Esophagus squamous epithelium (tissue), 5 donors: ENCODE data around the gene CLTRN. TPM values are rescaled to one million over a fixed set of nuclear protein-coding genes. Genes with fewer than 3 reads are reported as not detected.

ENCODE experiments used
- DNase-seq: peaks from one replicate; lab custom pipeline; 2025; lab: John Stamatoyannopoulos, UW
- H3K27ac ChIP-seq, 4 donors: fragments of 200-600 bp; sonication (generic); one replicate each; pipeline ENCODE4 v1.5.1; 2016 to 2019; ENCODE audit warnings: mild to moderate bottlenecking in 1 of 4
- H3K27me3 ChIP-seq, 4 donors: fragments of 200-600 bp; sonication (generic); 1 replicate in 3 of 4; 2 replicates in 1 of 4; pipeline versions ENCODE4 v1.5.1 to v1.6.0; 2017 to 2021; ENCODE audit warnings: antibody characterized with exemption in 1 of 4
- H3K36me3 ChIP-seq, 3 donors: fragments of 200-600 bp; sonication (generic); one replicate each; pipeline ENCODE4 v1.5.1; 2016 to 2019
- H3K4me1 ChIP-seq, 3 donors: fragments of 200-600 bp; sonication (generic); one replicate each; pipeline ENCODE4 v1.5.1; 2017 to 2019
- H3K4me3 ChIP-seq, 4 donors: fragments of 200-600 bp; sonication (generic); 1 replicate in 3 of 4; 2 replicates in 1 of 4; pipeline ENCODE4 v1.5.1; 2016 to 2019; ENCODE audit warnings: mild to moderate bottlenecking in 2 of 4, moderate library complexity in 1 of 4
- H3K9me3 ChIP-seq, 3 donors: fragments of 200-600 bp; sonication (generic); one replicate each; pipeline ENCODE4 v1.5.1; 2016 to 2019
- POLR2A ChIP-seq, 4 donors: fragments of 450-650 bp; IDR thresholded peaks; one replicate each; pipeline ENCODE4 v1.6.1; 2017; ENCODE audit warnings: antibody characterized with exemption in 4 of 4, mild to moderate bottlenecking in 4 of 4, moderate library complexity in 3 of 4
- WGBS, 2 donors: methylation state at CpG; one replicate each; pipeline ENCODE4 v1.1.5; 2018; 5-methylcytosine and 5-hydroxymethylcytosine counted together
- intact Hi-C: fragments of 100-400 bp; cut with DNase I; formaldehyde crosslinking; loops from one replicate; pipeline ENCODE4 v1.15.0; 2022
- total RNA-seq, 4 donors: library from RNA; depleted of rRNA; stranded (reverse); fragments of >200 nt; gene quantifications; one replicate each; pipeline ENCODE4 v1.1.0, GENCODE V29; 2016
- TF ChIP-seq, protein P1 (sequence below), 6 experiments: fragments of 450-650 bp in 4 of 6; fragments of 200-600 bp in 2 of 6; sonication (generic) in 2 of 6; IDR thresholded peaks; one replicate each; pipeline ENCODE4 v1.5.1; 2016 to 2019; ENCODE audit warnings: antibody characterized with exemption in 6 of 6, mild to moderate bottlenecking in 4 of 6, moderate library complexity in 4 of 6
- donor health status: DM: yes; HTN: yes; CAD: no.

CLTRN gene
- total RNA-seq, 4 donors from 2014 or later = 0.19 to 0.83 (median 0.22) TPM; not detected in 1

DNA sequence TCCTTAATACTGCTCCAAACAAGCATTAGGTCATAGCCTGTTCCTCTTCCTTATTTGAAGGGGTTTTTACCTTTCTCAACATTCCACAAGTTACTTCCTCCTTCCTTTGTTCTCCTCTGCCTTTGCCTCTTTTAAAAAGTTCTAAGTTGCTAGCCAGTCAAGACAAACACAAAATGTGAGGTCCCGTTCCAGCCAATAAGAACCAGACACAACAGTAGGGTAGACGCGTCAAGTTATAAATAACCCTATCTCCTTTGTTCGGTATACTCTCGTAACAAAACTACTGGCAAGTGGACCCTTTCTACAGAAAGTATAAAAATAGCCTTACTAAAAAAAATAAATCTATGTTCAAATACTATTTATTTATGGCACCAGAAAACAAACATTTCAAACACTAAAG is 57.5 kb downstream of the CLTRN start:
- Histone ChIP-seq H3K27ac (peak overlapping the region in 1 of 4 donors; percentile 55), H3K4me1 (peaks cover 0 to 5% (median 0%) of the 10 kb centered on the region in 3 donors), H3K4me3 (no peak overlapping the region), H3K27me3 (no peaks in the 10 kb centered on the region), H3K36me3 (no peaks in the 10 kb centered on the region), H3K9me3 (no peaks in the 10 kb centered on the region)
- no peak for TF ChIP-seq POLR2A (IDR thresholded peaks at IDR 0.05)
- TF ChIP-seq, protein P1, sequence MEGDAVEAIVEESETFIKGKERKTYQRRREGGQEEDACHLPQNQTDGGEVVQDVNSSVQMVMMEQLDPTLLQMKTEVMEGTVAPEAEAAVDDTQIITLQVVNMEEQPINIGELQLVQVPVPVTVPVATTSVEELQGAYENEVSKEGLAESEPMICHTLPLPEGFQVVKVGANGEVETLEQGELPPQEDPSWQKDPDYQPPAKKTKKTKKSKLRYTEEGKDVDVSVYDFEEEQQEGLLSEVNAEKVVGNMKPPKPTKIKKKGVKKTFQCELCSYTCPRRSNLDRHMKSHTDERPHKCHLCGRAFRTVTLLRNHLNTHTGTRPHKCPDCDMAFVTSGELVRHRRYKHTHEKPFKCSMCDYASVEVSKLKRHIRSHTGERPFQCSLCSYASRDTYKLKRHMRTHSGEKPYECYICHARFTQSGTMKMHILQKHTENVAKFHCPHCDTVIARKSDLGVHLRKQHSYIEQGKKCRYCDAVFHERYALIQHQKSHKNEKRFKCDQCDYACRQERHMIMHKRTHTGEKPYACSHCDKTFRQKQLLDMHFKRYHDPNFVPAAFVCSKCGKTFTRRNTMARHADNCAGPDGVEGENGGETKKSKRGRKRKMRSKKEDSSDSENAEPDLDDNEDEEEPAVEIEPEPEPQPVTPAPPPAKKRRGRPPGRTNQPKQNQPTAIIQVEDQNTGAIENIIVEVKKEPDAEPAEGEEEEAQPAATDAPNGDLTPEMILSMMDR (IDR thresholded peaks at IDR 0.05) = no peak
- 32 to 51% methylated on average over 5 of the region's 5 CpGs for WGBS, 2 donors
- intact Hi-C loops = no loop called here
- no peak for DNase-seq

DNA sequence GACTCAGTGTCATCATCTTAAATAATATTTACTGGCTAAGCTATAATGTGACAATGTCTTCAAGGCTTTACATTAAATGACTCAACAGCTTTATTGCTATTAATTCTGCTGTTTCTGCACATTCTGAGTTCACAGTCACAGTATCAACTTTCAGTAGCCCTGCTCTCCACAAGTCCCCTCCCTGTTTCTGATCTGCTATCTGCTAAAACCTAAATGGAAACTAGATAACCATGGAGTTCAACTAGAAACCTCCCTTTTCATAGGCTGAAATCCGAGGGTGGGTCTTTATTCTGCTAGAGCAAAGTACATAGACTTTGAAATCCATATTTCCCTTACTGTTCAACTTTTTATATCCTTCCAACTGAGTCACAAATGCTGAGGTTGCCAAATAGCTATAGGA is 58.5 kb downstream of the CLTRN start:
- Histone ChIP-seq H3K4me1 (peaks cover 0 to 5% (median 0%) of the 10 kb centered on the region in 3 donors), H3K4me3 (no peak overlapping the region), H3K27ac (peak overlapping the region in 2 of 4 donors; percentile 34 to 55), H3K27me3 (no peaks in the 10 kb centered on the region), H3K9me3 (no peaks in the 10 kb centered on the region), H3K36me3 (no peaks in the 10 kb centered on the region)
- intact Hi-C loops = no loop called here
- 20 to 22% methylated on average over 1 of the region's 1 CpG for WGBS, 2 donors
- TF ChIP-seq, protein P1 (IDR thresholded peaks at IDR 0.05) = no peak
- no peak for TF ChIP-seq POLR2A (IDR thresholded peaks at IDR 0.05)
- no peak for DNase-seq

DNA sequence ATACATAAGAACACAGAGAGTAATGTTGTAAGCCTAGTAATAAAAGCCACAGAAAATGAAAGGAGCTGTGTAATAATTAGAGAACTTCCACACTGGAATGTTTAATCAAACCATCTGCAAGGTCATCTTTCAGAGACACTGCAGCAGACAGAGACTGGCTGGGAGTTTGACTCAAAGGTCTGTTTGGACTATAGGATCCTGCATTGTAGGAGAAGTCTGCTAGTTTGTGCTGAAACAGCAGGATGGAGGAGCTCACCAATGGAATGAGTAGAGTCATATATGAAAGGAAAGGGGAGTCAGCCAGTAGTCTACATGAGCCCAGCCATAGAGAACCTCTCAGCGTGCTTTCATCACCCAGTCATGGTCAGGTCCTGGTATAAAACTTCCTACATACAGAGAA is 59.4 kb downstream of the CLTRN start:
- TF ChIP-seq POLR2A (IDR thresholded peaks at IDR 0.05) = no peak
- TF ChIP-seq, protein P1 (IDR thresholded peaks at IDR 0.05) = no peak
- intact Hi-C loops = no loop called here
- Histone ChIP-seq H3K4me1 (peaks cover 0 to 5% (median 0%) of the 10 kb centered on the region in 3 donors), H3K27ac (peak overlapping the region in 1 of 4 donors; percentile 7), H3K36me3 (no peaks in the 10 kb centered on the region), H3K4me3 (no peak overlapping the region), H3K9me3 (no peaks in the 10 kb centered on the region), H3K27me3 (no peaks in the 10 kb centered on the region)
- DNase-seq = no peak
- WGBS, 2 donors = 53% methylated on average over 1 of the region's 1 CpG; no CpG with 5 or more reads in 1 of the 2 donors

DNA sequence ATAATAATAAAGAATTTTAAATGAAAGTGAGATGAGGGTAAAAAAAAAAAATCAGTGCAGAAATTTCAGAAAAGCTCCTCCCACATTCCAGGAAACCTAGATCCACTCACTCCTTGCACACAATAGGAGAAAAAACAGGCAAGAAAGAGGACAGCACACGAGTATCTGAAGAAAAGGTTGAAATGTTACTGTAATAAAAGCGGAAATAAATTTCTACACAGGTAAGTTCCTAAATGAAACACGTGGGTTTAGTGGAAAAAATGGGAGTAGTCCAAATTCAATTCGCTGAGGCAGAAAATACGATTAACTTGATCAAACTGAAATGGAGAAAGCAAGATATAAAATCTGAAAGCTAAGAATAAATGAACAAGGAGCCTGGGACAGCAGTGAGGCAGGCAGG is 61.8 kb downstream of the CLTRN start:
- WGBS, 2 donors = 62 to 79% methylated on average over 5 of the region's 5 CpGs
- Histone ChIP-seq H3K27ac (no peak overlapping the region), H3K36me3 (no peaks in the 10 kb centered on the region), H3K4me1 (peaks cover 0 to 5% (median 0%) of the 10 kb centered on the region in 3 donors), H3K9me3 (no peaks in the 10 kb centered on the region), H3K4me3 (no peak overlapping the region), H3K27me3 (no peaks in the 10 kb centered on the region)
- no peak for DNase-seq
- TF ChIP-seq, protein P1 (IDR thresholded peaks at IDR 0.05) = no peak
- no peak for TF ChIP-seq POLR2A (IDR thresholded peaks at IDR 0.05)
- intact Hi-C loops = no loop called here

DNA sequence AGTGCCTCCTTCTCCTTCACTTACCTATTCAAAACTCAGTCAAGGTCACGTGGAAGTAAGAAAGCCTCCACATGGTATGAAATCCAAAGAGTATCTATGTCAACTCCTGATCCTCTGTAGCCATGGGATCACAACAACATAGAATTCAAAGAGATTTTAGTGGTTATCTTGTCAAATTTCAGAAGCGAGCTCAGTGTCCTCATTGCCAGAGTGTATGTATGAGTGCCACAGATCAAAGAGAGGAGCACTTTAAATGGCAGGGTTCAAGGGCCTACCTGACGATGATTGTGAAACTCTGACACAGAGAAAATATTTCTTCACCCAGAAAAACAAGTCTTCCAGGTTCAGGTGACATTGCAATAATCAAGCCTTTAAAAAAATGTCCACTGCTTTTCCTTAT is 62.7 kb downstream of the CLTRN start:
- no peaks in the 10 kb centered on the region for H3K9me3 ChIP-seq
- no peak for TF ChIP-seq POLR2A (IDR thresholded peaks at IDR 0.05)
- TF ChIP-seq, protein P1 (IDR thresholded peaks at IDR 0.05) = no peak
- H3K27me3 ChIP-seq = no peaks in the 10 kb centered on the region
- H3K4me1 ChIP-seq = peaks cover 0 to 5% (median 0%) of the 10 kb centered on the region in 3 donors
- 63 to 90% methylated on average over 2 to 3 of the region's 3 CpGs for WGBS, 2 donors
- H3K36me3 ChIP-seq = no peaks in the 10 kb centered on the region
- intact Hi-C loops = no loop called here
- no peak overlapping the region for H3K4me3 ChIP-seq
- no peak for DNase-seq
- peak overlapping the region in 2 of 4 donors; percentile 42 to 51 for H3K27ac ChIP-seq
